ENCODE data around the gene SMLR1. TPM values are rescaled to one million over a fixed set of nuclear protein-coding genes. Genes with fewer than 3 reads are reported as not detected.

The SMLR1 gene
- total and polyA plus RNA-seq, 7 experiments from 2014 or later = not detected

- Mint-ChIP-seq H3K27me3 (no peaks in the 10 kb centered on the region), H3K36me3 (peaks cover 0 to 10% (median 0%) of the 10 kb centered on the region in 5 donors), H3K4me3 (no peak overlapping the region), H3K4me1 (no peaks in the 10 kb centered on the region), H3K27ac (peak overlapping the region in 1 of 9 donors; percentile 3), H3K9me3 (no peaks in the 10 kb centered on the region)
- Histone ChIP-seq H3K4me1 (ENCODE audit: control insufficient read depth in 2 of 2, insufficient read depth in 2 of 2, low read length in 2 of 2) (no peaks in the 10 kb centered on the region), H3K36me3 (ENCODE audit: control insufficient read depth in 2 of 3, insufficient read depth in 3 of 3, low read length in 3 of 3) (no peaks in the 10 kb centered on the region), H3K9me3 (ENCODE audit: control insufficient read depth in 2 of 3, low read length in 3 of 3) (no peaks in the 10 kb centered on the region), H3K27me3 (ENCODE audit: control insufficient read depth in 2 of 2, insufficient read depth in 2 of 2, low read length in 2 of 2) (no peaks in the 10 kb centered on the region), H3K27ac (ENCODE audit: low read depth, low read length) (no peak overlapping the region), H3K4me3 (ENCODE audit: low read length) (no peak overlapping the region)
- intact Hi-C loops (cut with micrococcal nuclease) = loop anchor here (1.0 to 10.0 kb wide), 13 partner anchors 177 to 1389 kb away; partner anchors contain the start of genes MED23 (in 2 of the 2) and EPB41L2 (in 1 of the 2)
- ATAC-seq = peak; percentile 97
- CTCF ChIA-PET = interaction anchor here (0.6 to 3.7 kb wide), 20 partner anchors 9 to 1512 kb away, joined by 3 to 76 read pairs (median 4); partner anchors contain the start of gene MED23
- DNase-seq = peak; percentile 27 to 82 (median 73)
- POLR2A ChIA-PET = interaction anchor here (1.0 to 1.2 kb wide), 3 partner anchors 234 to 648 kb away, joined by 3 to 4 read pairs (median 3); no protein-coding TSS in a partner anchor
These were observed 58.4 kb downstream of the SMLR1 start for GRCh38 chr6:130885392-130886192.

Other genes with a start within 250 kb of the SMLR1 start
- 10 to 100 TPM; 10.3 to 26.9 (median 20.9) TPM for gene EPB41L2, start 235.8 kb downstream of the SMLR1 start, total RNA-seq
- 1 to 10 TPM; 4.6 to 6.4 TPM for gene EPB41L2, start 235.8 kb downstream of the SMLR1 start, polyA plus RNA-seq